NT2/D1 (cell line): ENCODE results near the gene TMEM198.

Experiments
- SUZ12 ChIP-seq: IDR thresholded peaks from 2 replicates; pipeline ENCODE4 v1.6.1; 2011; ENCODE audit not compliant: insufficient read length, insufficient read depth; ENCODE audit errors: extremely low read depth
- YY1 ChIP-seq: IDR thresholded peaks from 2 replicates; pipeline ENCODE4 v1.6.1; 2011; ENCODE audit not compliant: insufficient read length, insufficient read depth
- ZNF274 ChIP-seq: IDR thresholded peaks from 2 replicates; pipeline ENCODE4 v1.6.1; 2011; ENCODE audit warnings: mild to moderate bottlenecking, low read depth, low read length

GRCh38 chr2:219508971-219509779 lies 34.7 kb upstream of the TMEM198 start:
- no peak for TF ChIP-seq ZNF274
- TF ChIP-seq YY1: no peak
- TF ChIP-seq SUZ12: no peak
